GM19395 (cell line): ENCODE data around the gene MUS81.
"Not testable (repeated sequence)": the region's sequence is repeated elsewhere in the genome, so short reads cannot be mapped to it uniquely, and the experiment has no call there.

Experiments
- ATAC-seq: cut with Tn5 transposase; IDR thresholded peaks from one replicate; pipeline ENCODE4 v1.9.1; 2021; ENCODE audit warnings: mild to moderate bottlenecking, moderate library complexity; ENCODE audit not compliant: unreplicated experiment

The MUS81 gene

DNA sequence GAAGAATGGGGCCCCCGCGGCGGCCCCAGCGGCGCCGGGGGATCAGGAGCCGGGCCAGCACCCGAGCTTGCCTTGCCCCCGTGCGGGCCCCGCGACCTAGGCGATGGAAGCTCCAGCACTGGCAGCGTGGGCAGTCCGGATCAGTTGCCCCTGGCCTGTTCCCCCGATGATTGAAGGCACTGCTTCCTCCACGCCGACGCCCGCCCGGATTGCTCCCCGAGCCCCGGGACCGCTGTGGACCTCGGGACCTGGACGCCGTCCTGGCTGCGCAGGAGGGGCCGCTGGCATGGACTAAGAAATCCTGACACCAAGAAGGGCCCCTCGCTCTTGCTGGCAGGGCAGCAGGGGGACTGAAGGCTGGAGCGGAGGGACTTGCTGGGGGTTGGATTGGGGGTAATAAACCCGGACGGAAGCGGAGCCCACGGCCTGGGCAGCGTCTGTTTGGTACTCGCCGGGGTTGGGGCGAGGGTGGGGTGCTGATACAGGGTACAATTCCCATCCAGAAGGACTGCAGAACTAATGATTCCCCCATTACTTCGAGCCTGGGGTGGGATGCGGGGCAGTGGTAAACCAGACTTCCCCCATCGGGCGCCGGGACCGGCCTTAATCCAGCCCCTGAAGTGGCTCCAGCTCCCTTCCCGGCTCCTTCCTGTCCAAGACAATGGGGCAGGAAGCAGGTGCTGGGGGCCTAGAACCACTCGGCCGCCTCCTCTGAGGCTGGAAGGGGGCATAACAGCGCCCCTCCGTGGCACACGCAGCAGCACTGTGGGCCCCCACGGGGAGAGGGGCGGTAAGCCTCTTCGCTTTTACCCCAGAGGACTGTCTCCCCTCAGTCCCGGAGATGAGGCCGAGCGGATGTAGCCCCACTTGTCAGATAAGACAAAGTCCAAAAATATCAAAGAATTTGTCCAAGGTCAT lies 31.2 kb downstream of the MUS81 start:
- ATAC-seq, result no peak

DNA sequence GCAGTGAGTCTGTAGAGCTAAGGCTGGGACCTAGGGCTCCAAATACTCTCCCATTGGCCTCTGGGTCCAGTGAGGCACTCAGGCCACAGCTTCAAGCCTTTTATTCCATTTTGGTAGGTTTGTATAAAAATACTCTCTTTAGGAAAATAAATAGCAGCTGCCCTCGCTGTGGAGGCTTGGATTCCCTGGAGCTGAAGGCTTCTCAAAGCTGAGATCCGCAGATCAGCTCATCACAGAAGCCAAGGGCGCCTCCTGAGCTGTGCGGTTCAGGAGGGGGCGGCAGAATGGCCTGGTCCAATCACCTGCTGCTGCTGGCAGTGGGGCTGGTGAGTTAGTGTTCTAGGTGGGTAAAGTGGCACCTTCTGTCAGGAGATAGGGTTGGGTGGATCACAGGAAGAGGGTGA lies 31.9 kb downstream of the MUS81 start:
- not testable (repeated sequence) for ATAC-seq

DNA sequence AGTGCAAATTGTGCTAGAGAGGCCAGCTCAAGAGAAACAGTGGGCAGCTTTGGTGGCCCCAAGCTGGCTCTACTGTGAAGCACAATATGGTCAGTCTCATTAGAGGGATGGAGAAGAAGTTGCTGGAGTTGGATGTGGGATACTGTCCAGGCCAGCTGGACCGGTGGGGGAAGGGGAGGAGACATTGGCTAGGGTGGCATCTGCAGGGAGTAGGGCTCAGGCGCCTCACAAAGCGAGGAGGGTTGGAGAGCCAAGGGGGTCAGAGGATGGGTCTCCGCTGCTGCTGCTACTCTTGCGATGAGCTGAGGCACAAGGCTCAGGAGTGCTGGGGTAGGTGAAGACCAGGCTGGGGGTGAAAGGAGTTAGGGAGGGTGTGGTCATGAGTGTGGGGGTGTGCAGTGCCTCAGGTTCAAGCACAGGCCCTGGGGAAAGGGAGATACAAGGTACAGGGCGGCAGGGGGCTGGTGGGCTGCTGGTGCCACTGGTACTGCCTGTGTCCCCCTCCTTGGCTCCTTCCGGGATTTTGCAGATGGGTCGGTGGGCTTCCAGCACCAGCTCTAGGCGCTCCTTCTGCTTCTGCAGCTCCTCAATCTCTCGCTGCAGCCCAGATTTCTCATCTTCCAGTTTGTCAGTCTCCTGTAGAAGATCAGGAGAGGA lies 32.6 kb downstream of the MUS81 start:
- no peak for ATAC-seq

DNA sequence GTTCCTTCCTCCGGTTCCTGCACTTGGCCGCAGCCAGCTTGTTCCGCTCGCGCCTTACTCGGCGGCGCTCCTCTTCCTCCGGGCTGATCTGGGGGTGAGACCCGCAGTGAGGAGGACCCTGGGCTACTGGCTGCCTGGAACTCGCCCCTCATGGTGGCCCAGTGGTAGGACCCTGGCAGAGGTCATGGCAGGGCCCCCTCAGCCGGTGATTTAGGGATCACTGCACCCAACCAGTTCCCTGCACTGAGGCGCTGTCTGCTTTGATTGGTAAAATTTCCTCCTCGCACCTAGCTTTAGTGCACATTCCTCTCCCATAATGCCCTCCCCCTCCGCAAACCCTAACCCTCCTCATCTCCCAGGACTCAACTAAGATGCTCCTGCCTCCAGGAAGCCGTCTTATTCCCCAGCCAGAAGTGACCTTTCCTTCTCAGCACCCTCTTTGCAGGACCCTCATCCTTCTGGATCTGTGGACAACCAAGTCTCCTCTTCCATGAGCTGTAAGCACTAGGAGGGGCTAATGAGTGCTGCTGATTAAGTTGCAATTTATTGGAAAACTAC lies 33.9 kb downstream of the MUS81 start:
- ATAC-seq, result no peak

DNA sequence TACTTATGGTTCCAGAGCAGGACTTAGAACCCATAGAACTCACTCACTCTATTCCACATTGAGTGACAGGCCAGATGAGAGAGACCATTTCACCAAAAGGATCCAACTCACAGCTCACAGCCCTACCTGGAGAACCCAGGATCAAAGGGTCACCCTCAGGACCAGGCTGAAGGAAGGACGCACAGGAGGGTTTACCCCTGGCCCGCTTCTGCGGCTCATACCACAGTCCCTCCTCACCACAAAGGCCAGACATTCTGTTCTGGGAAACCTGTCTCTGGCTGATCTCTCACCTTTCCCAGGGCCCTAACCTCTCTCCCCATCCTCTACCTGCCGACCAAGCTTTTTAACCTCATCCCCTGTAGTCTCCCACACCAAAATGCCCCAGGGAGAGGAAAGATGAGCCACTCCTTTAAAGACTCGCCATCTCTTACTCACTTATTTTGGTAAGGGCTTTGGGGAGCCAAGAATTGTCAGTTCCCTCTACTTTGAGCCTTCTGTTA lies 35.3 kb downstream of the MUS81 start:
- ATAC-seq, result no peak

DNA sequence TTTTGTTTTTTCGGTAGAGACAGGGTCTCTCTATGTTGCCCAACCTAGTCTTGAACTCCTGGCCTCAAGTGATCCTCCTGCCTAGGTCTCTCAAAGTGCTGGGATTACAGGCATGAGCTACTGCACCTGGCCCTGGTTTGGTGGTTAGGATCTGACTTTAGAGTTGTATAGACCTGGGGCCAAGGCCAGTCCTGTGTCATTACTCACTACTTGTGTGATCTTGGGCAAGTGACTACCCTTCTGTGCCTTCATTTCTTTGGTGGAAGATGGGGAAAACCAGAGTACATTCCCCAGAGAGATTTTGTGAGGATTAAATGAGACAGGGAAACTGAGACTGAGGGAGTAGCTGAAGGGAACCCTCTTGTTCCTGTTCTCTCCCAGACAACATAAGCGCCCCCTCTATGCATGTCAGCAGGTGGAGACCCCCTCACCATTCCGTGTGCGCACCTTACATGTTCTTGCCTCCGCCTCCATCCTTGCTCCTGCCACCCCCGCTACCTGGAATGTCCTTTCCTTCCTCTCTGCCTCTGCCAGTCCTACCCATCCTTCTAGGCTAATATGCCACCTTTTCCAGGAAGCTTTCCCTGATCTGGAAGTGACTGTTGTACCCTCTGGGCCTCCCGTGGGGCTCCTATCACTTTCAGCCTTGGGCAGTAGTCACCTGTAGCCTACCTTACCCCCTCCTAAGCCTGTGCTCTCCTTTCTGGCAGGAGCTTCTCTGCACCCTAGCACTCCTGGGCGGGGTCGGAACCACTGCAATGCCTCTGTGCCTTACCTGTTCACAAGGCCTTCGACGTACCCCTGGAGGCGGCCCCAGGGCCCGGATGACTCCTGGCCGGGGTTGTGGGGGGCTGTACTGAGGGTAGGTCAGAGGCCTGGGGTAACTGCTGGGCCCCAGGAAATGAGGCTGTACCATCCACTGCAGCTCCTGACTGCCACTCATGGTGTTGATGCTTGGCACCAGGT lies 36.1 kb downstream of the MUS81 start:
- no peak for ATAC-seq

DNA sequence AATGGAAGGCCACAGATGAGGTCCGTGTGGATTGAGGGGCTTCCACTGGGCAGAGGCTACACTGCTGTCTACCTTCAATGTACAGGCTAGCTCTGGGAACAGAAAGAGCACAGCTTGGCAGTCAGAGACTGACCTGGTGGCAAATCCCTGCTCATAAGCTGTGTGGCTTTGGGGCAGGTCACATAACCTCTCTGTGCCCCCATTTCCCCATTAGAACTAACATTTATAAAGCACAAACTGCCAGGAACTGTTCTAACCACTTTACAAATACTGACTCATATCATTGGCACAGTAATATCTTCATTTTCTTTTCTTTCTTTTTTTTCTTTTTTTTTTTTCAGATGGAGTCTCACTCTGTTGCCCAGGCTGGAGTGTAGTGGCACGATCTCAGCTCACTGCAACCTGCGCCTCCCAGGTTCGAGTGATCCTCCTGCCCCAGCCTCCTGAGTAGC lies 36.8 kb downstream of the MUS81 start:
- ATAC-seq, result no peak

DNA sequence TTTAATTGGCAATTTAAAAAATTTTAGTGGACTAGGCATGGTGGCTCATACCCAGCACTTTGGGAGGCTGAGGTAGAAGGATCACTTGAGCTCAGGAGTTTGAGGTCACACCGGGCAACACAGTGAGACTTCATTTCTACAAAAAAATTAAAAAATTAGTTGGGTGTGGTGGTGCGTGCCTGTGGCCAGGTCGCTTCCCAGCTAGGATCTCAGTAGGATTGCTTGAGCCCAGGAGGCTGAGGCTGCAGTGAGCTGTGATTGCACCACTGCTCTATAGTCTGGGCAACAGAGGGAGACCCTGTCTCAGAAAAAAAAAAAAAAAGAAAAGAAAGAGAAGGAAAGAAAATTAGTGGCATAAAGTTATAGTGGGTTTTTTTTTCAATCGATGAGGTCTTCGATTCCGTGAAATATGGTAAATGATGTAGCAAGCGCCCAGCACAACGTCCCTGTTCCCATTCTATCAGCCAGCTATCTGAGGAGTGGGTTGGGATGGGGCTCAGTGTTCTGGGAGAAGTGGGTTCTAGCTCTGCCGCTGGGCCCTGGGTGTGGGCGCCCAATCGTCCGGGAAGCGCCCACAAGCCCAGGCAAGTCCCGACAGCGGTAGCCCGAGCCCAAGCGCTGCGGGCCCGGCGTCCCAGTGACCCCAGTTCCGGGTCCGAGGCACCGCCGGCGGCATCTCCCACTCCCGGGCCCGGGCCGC lies 38.6 kb downstream of the MUS81 start:
- ATAC-seq, result no peak

DNA sequence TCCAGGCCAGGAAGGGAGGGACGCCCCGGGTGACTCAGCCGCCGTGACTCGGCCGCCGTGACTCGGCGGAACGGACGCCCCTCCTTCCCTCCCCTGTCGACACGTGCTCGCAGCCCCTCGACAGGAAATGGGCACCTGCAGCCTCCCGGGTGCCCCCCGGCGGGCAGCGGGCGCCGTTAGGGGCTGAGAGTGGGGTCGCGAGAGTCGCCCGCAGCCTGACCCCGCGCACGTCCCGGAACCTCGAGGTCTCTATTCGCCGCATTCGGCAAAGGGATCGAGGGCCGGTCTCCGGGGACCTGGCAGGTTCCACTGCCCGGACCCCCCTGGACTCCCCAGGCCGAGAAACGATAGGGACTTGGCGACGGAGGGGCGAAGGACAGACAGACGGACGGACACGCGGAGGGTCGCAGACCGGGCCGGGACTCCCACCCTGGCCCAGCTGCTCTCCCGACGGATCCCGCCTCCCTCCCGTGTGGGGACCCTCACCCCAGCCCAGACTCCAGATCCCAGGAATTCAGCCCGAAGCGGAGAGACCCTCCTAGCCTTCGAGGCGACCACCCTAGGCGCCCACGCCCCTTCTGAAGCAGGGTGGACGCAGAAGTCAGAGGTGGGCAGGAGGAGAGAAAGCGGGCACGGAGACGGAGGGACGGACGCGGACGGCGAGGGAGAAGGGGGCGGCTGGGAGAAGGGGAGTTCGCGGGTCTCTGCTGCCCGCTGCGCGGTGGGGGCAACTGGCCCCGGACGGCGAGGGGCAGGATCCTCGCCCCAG lies 39.3 kb downstream of the MUS81 start:
- ATAC-seq, result no peak

DNA sequence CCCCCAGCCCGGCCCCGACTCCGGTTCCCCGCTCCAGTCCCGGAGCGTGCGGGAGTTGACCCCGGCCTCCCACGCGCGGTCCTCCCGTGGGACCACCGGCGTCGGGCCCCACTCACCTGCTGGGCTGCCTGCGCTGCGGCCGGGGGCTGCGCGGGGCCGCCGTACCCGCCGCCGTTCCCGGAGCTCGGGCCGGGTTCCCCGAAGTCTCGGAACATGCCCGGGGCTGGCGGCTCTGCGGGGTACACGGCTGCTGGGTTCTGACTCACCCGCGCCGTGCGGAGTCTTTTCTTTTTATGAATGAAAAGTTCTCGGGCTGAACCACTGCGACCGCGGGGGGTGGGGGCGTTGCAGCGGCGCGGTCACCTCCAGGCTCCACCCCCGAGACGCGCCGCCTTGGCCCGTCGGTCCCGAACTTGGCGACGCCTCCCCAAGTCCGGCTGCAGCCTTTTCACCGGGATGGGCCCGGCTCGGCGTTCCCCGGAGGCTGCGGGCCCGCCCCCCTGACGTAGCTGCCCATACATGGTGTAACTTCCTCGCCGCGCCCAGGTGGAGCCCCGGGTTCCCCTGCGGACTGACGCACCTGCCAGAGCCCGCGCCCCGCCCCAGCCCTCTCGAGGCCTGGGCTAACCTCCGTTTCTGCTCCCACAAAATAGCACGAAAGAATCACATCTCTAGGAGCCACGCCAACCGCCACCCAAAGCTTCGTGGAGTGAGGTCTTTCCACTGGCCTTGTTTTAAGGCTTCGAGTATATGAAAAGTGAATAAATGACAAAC lies 40.1 kb downstream of the MUS81 start, which contains the start of gene FOSL1:
TSS of gene FOSL1 (minus strand) at position 264 of the 774 bp plus-strand sequence. CDS start at position 215, 49 bp downstream.
- peak; percentile 77 for ATAC-seq

DNA sequence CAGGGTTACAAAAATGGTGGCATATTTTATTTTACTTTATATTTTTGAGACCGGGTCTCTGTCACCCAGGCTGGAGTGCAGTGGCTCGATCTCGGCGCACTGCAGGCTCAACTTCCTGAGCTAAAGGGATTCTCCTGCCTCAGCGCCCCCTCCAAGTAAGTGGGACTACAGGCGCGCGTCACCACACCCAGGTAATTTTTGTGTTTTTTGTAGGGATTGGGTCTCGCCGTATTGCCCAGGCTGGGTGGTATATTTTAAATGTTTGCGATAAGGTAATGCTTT lies 40.6 kb downstream of the MUS81 start:
- no peak for ATAC-seq

DNA sequence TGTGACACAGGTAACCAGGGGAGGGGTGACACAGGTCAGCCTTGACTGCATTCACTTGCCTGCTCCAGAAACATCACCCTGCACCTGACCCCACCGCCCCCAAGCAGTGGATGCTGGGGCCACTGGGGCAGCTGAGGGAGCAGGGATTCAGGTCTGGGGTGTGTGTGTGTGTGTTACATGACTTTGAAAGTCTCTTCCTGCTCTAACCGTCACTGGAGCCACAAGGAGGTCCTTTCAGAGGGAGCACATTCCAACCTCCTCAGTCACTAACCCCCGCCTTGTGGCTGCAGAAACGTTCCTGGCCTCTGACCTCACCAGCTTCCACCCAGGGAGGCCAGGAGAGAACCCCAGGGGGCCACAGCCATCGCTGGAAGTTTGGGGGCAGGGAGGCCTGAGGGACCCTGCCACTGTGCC lies 42.8 kb downstream of the MUS81 start:
- no peak for ATAC-seq

DNA sequence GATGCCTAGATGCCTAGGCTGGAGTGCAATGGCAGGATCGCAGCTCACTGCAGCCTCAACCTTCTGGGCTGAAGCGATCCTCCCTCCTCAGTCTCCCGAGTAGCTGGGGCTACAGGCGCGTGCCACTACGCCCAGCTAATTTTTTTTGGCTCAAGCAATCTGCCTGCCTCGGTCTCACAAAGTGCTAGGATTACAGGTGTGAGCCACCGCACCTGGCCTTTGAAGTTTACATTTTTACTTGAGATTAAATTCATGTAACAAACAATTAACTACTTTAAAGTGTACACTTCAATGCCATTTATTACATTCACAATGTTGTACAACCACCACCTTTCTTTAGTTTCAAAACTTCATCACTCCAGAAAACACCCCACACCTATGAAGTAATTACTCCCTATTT lies 43.5 kb downstream of the MUS81 start:
- no peak for ATAC-seq

DNA sequence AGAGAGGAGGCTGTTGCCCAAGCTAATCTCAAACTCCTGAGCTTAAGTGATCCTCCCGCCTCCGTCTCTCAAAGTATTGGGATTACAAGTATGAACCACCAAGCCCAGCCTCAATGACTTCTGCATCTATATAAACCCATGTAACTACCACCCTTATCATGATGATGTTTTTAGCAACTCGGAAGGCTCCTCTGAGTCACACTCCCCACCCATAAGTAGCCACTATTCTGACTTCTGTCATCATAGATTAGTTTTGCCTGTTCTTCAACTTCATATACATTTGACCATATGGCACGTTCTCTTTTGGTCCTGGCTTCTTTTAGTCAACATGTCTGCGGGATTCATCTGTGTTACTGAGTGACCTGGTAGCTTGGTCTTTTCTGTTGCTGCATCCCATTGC lies 46.4 kb downstream of the MUS81 start:
- ATAC-seq, result no peak

DNA sequence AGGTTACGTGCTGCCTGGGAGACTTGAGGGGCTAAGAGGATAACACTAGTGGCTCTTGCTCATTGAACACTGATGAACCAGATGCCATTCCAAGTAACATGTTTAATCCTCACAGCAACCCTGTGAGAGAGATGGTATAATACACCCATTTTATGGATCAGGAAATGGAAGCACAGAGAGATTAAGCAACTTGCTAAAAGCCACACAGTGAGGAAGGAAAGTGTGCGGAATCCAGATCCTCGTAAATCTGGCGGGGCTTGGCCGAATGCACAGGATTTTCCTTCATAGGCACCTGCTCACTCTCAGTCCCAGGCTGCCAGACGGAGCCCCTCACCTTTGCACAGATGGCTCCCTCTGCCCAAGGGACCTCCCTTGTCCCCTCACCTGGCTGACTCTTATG lies 47.6 kb downstream of the MUS81 start:
- no peak for ATAC-seq

DNA sequence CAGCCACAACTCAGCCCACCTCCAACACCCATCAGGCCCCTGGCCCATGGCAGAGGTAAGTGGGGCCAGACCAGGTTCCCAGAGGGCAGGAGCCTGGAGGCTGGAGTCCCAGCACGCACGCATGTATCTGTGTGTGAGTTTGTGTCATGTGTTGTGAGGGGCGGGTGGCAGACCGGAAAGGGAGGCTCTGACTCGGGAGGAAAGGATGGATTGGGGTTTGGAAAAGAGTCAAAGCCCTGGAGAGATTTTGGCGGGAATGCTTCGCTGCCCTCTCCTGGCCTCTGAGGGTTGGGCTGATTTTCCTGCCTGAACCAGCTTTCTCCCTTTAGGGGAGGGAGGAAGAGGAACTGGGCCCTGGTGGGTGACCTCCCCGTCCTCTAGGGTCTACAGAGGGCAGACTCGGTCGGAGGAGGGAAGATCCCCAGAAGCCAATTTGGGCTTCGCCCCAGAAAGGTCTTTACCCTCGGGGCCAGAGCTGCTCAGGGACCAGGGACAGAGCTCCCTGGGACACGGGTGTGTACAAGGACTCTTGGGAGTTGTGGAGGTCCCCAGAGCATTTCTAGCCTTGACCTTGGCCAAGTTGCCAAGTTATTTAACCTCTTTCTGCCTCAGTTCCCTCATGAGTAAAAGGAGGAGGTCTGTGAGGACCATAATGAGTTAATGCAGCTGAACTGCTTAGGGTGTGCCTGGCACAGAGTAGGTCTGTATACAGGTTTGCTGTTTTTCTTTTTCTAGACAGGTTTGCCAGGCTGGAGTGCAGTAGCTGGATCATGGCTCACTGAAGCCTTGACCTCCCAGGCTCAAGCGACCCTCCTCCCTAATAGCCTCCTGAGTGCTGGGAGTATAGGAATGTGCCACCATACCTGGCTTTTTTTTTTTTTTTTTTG lies 51.7 kb downstream of the MUS81 start:
- ATAC-seq, result no peak

DNA sequence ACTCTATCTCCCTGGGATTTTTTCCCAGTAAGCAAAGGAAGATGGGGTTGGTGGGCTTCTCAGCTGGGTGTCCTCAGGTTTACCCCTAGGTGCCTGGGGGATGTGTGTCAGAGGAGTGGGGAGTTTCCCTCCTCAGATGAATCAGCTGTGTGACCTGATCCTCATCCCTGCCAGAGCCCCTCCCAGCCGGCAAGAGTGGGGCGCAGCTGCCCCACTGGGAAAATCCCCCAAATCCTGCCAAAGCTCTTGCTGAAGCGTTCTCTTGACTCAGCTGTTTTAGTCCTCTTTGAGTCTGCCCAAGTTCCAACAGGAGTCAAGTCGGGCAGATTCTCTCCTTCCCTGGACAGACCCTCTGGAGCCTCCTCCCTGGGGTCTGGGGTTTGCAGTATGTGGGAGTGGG lies 52.6 kb downstream of the MUS81 start:
- no peak for ATAC-seq
